HepG2 (cell line): ENCODE data around the gene CD2. TPM values are rescaled to one million over a fixed set of nuclear protein-coding genes. Genes with fewer than 3 reads are reported as not detected.

Source experiments
- ATAC-seq: fragments of 200-7000 bp; cut with Tn5 transposase; 3 replicates; pipeline ENCODE4 v1.9.1; 2020; ENCODE audit warnings: mild to moderate bottlenecking, moderate library complexity
- BruUV-seq: library from RNA; stranded (reverse); fragments of 400-500 nt; replicated peaks from 2 replicates; lab custom pipeline; 2021; lab: Mats Ljungman, UMichigan
- CTCF ChIA-PET: fragments of 300-600 bp; formaldehyde crosslinking; extraction: SDS; loops from one replicate; lab custom pipeline; 2021; ENCODE audit warnings: low total read pairs, inconsistent platforms, low intra/inter-chr PET ratio; lab: Yijun Ruan, JAX
- POLR2A ChIA-PET: fragments of 350-600 bp; sonication (Branson Sonifier 250); formaldehyde crosslinking; loops from one replicate; lab custom pipeline; 2020; ENCODE audit warnings: antibody characterized with exemption, inconsistent platforms; lab: Yijun Ruan, JAX
- DNase-seq: peaks from one replicate; pipeline ENCODE4 v3.0.0-alpha.2; 2015; ENCODE audit warnings: low spot score
- FAIRE-seq: peaks from 3 replicates; lab custom pipeline; 2011; peaks lifted over from hg19 to GRCh38; lab: Jason Lieb, UNC
- H2AFZ ChIP-seq: one replicate; pipeline ENCODE4 v1.6.1; 2011; ENCODE audit warnings: low read length, inconsistent platforms
- H3K27ac ChIP-seq: fragments of 300-600 bp; 3 replicates; pipeline ENCODE4 v1.8.0; 2011; ENCODE audit warnings: mixed run types, mild to moderate bottlenecking, mixed read lengths, low read length, inconsistent platforms; ENCODE audit not compliant: insufficient read depth; ENCODE audit errors: extremely low read length
- H3K27me3 ChIP-seq, 2 experiments: fragments of 200-600 bp in 1 of 2; 2 replicates in 1 of 2; 3 replicates in 1 of 2; pipeline versions ENCODE4 v1.6.0 to v1.8.0; 2011; ENCODE audit warnings: low read length in 2 of 2, mild to moderate bottlenecking in 2 of 2, moderate library complexity in 2 of 2, inconsistent platforms in 1 of 2; ENCODE audit not compliant: insufficient read depth in 2 of 2, control insufficient read depth in 1 of 2
- H3K36me3 ChIP-seq, 2 experiments: fragments of 200-600 bp in 1 of 2; replicated peaks in 1 of 2; 2 replicates in 1 of 2; 3 replicates in 1 of 2; pipeline versions ENCODE4 v1.5.1 to v1.8.0; 2011; ENCODE audit warnings: low read length in 2 of 2, inconsistent platforms in 1 of 2; ENCODE audit not compliant: insufficient read depth in 2 of 2, control insufficient read depth in 1 of 2
- H3K4me1 ChIP-seq: 2 replicates; pipeline ENCODE4 v1.5.1; 2012; ENCODE audit warnings: low read length, inconsistent platforms; ENCODE audit not compliant: insufficient read depth
- H3K4me2 ChIP-seq: 2 replicates; pipeline ENCODE4 v1.6.0; 2011; ENCODE audit warnings: low read depth, low read length, inconsistent platforms
- H3K4me3 ChIP-seq, 3 experiments: fragments of 200-600 bp in 1 of 3; sonication (generic), shearing (Covaris generic) in 1 of 3; replicated peaks in 1 of 3; 2 replicates each; pipeline ENCODE4 v1.5.1; 2011 to 2016; ENCODE audit warnings: low read length in 3 of 3, inconsistent platforms in 2 of 3, low read depth in 2 of 3, mild to moderate bottlenecking in 2 of 3, control low read depth in 1 of 3, mixed read lengths in 1 of 3; ENCODE audit not compliant: insufficient read depth in 1 of 3
- H3K79me2 ChIP-seq: one replicate; pipeline ENCODE4 v1.6.1; 2011; ENCODE audit warnings: low read length, inconsistent platforms; ENCODE audit not compliant: insufficient read depth
- H3K9ac ChIP-seq: 2 replicates; pipeline ENCODE4 v1.6.0; 2011; ENCODE audit warnings: mild to moderate bottlenecking, low read depth, low read length, inconsistent platforms; ENCODE audit not compliant: insufficient read depth
- H3K9me3 ChIP-seq: 2 replicates; pipeline ENCODE4 v1.5.1; 2012; ENCODE audit warnings: mild to moderate bottlenecking, low read length
- H4K20me1 ChIP-seq: 2 replicates; pipeline ENCODE4 v1.6.0; 2011; ENCODE audit warnings: inconsistent platforms, mild to moderate bottlenecking, low read length, moderate library complexity; ENCODE audit not compliant: insufficient read depth
- ATRX ChIP-seq: sonication (generic); formaldehyde crosslinking; IDR thresholded peaks from 2 replicates; pipeline ENCODE4 v1.4.0; 2020; ENCODE audit warnings: missing genetic modification reagents, borderline replicate concordance
- DMTF1 ChIP-seq: sonication (generic); formaldehyde crosslinking; IDR thresholded peaks from 2 replicates; pipeline ENCODE4 v1.4.0; 2020; ENCODE audit warnings: mild to moderate bottlenecking, missing genetic modification reagents
- FOSL1 ChIP-seq: sonication (generic); formaldehyde crosslinking; IDR thresholded peaks from 2 replicates; pipeline ENCODE4 v1.9.0; 2021; ENCODE audit warnings: missing genetic modification reagents, borderline replicate concordance
- GFI1 ChIP-seq: sonication (generic); formaldehyde crosslinking; IDR thresholded peaks from 2 replicates; pipeline ENCODE4 v1.5.0; 2020; ENCODE audit warnings: missing genetic modification reagents, mild to moderate bottlenecking, borderline replicate concordance
- HOXA3 ChIP-seq: sonication (generic); formaldehyde crosslinking; IDR thresholded peaks from 2 replicates; pipeline ENCODE4 v1.5.0; 2020; ENCODE audit warnings: missing genetic modification reagents
- REL ChIP-seq: sonication (generic); formaldehyde crosslinking; conservative IDR thresholded peaks from 2 replicates; pipeline ENCODE4 v1.8.0; 2022; ENCODE audit warnings: mild to moderate bottlenecking, missing genetic modification reagents, moderate library complexity
- RFXANK ChIP-seq: IDR thresholded peaks from 2 replicates; pipeline ENCODE4 v1.6.1; 2016
- TOE1 ChIP-seq: sonication (generic); formaldehyde crosslinking; IDR thresholded peaks from 2 replicates; pipeline ENCODE4 v1.4.0; 2020; ENCODE audit warnings: mild to moderate bottlenecking, missing genetic modification reagents
- ZNF326 ChIP-seq: sonication (generic); formaldehyde crosslinking; IDR thresholded peaks from 2 replicates; pipeline ENCODE4 v1.4.0; 2020; ENCODE audit warnings: missing genetic modification reagents, borderline replicate concordance
- WGBS: methylation state at CpG from one replicate; pipeline ENCODE4 v1.1.6; 2017; ENCODE audit warnings: low lambda C conversion rate; 5-methylcytosine and 5-hydroxymethylcytosine counted together
- in situ Hi-C: cut with HindIII; loops from 2 replicates; pipeline ENCODE4 v1.10.0; 2017; ENCODE audit warnings: low pct_unique_long_range_greater_than_20kb; ENCODE audit not compliant: extremely low pct_ligation_motif_present
- intact Hi-C: fragments of 100-400 bp; cut with micrococcal nuclease; formaldehyde crosslinking; loops from one replicate; pipeline ENCODE4 v1.10.0; 2022; ENCODE audit not compliant: unreplicated experiment
- polyA plus RNA-seq, 8 experiments: library from polyadenylated mRNA; depleted of rRNA in 3 of 8; stranded (reverse) in 7 of 8; unstranded in 1 of 8; fragments of >200 nt; fragmentation: Illumina TruSeq in 4 of 8; extraction: Trizol in 4 of 8; gene quantifications; 2 replicates each; pipeline versions ENCODE4 v1.2.1 to v1.2.3, GENCODE V29; 2011 to 2016; ENCODE audit warnings: low read depth in 4 of 8, missing spikeins in 1 of 8, mixed read lengths in 1 of 8; ENCODE audit not compliant: insufficient read depth in 1 of 8
- total RNA-seq, 5 experiments: library from RNA; depleted of rRNA; stranded (reverse); fragments of >200 nt; fragmentation: Illumina TruSeq; extraction: Trizol; gene quantifications; 2 replicates each; pipeline ENCODE4 v1.2.3, GENCODE V29; 2016; ENCODE audit warnings: low read depth in 1 of 5
- TF ChIP-seq, protein P1 (sequence below): sonication (generic); formaldehyde crosslinking; IDR thresholded peaks from 2 replicates; pipeline ENCODE4 v1.4.0; 2020; ENCODE audit warnings: mild to moderate bottlenecking, low read depth, missing genetic modification reagents
- TF ChIP-seq, protein P2 (sequence below): sonication (generic); formaldehyde crosslinking; conservative IDR thresholded peaks from 2 replicates; pipeline ENCODE4 v1.8.0; 2022; ENCODE audit warnings: low read depth, missing genetic modification reagents

Gene CD2
- total and polyA plus RNA-seq, 2 of the 13 experiments (the other 11 are each of a cell fraction or from before 2014, with no cell fraction given), result not detected

DNA sequence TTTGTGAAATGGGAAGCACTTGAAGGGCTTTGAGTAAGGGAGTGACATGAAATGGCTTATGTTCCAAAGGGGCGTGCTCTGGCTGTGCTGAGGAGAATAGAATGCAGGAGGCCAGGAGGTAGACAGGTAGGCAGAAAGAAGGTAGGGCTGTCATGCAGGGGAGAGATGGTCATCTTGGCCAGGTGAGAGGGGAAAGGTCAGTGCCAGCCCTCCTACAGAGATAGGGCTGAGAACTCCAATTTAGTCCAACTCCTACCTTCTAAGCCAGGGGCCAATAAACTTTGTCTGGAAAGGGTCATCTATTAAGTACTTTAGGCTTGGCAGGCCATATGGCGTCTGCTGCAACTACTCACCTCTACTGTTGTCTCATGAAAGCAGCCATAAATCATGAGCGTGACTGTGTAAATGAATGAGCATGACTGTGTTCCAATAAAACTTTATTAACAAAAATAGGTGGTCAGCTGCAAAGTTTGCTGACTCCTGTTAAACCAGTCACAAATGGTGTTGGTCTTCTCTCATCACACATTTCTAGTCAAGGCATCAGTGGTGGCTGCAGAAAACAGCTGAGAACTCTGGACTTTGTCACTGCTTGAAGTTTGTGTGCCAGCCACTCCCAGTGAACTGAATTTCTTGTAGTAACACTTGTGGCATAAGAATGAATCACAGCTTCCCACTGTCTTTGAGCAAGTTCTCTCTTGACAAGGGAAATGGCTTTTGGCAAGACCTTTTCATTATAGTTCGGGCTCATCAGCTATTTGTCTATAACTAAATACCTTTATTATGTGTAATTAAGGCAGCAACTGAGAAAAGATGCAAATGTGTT is 32.0 kb upstream of the CD2 start:
- Histone ChIP-seq H3K4me2 (no peak overlapping the region), H3K27ac (no peak overlapping the region), H3K4me1 (no peaks in the 10 kb centered on the region), H3K36me3 (no peaks in the 10 kb centered on the region), H4K20me1 (no peaks in the 10 kb centered on the region), H3K79me2 (no peaks in the 10 kb centered on the region), H3K4me3 (no peak overlapping the region), H2AFZ (no peak overlapping the region), H3K27me3 (no peaks in the 10 kb centered on the region), H3K9ac (no peak overlapping the region), H3K9me3 (no peaks in the 10 kb centered on the region)
- WGBS, result 38% methylated on average over 4 of the region's 4 CpGs
- DNase-seq (no peak), FAIRE-seq (no peak), ATAC-seq (no peak)
- ChIA-PET CTCF (no interaction called here), POLR2A (no interaction called here)
- TF ChIP-seq HOXA3 (CRISPR knock-in tag) (no peak), ATRX (CRISPR knock-in tag) (no peak), RFXANK (CRISPR knock-in tag) (no peak), GFI1 (no peak), ZNF326 (CRISPR knock-in tag) (no peak), REL (CRISPR knock-in tag) (no peak), TOE1 (CRISPR knock-in tag) (no peak), FOSL1 (CRISPR knock-in tag) (no peak), DMTF1 (no peak)
- TF ChIP-seq, protein P1, sequence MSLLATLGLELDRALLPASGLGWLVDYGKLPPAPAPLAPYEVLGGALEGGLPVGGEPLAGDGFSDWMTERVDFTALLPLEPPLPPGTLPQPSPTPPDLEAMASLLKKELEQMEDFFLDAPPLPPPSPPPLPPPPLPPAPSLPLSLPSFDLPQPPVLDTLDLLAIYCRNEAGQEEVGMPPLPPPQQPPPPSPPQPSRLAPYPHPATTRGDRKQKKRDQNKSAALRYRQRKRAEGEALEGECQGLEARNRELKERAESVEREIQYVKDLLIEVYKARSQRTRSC (CRISPR knock-in tag), result no peak
- TF ChIP-seq, protein P2, sequence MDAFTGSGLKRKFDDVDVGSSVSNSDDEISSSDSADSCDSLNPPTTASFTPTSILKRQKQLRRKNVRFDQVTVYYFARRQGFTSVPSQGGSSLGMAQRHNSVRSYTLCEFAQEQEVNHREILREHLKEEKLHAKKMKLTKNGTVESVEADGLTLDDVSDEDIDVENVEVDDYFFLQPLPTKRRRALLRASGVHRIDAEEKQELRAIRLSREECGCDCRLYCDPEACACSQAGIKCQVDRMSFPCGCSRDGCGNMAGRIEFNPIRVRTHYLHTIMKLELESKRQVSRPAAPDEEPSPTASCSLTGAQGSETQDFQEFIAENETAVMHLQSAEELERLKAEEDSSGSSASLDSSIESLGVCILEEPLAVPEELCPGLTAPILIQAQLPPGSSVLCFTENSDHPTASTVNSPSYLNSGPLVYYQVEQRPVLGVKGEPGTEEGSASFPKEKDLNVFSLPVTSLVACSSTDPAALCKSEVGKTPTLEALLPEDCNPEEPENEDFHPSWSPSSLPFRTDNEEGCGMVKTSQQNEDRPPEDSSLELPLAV (CRISPR knock-in tag), result no peak
- BruUV-seq, result no TSS peak
- intact Hi-C loops, result no loop called here
- in situ Hi-C loops, result no loop called here
